ENCODE measurements around the gene KIF3C.

DNA sequence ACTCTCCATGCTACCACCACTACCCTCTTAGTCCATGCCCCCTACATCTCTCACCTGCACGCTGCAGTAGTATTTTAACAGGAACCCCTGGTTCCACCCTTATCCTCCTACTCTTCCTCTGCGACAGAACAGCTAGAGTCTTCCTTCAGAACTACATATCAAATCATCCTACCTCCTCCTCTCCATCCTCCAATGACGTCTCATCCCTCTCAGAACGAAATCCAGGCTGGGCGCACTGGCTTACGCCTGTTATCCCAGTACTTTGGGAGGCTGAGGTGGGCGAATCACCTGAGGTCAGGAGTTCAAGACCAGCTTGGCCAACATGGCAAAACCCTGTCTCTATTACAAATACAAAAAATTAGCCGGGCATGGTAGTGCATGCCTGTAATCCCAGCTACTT is 10.3 kb upstream of the KIF3C start:
- TF ChIP-seq ZFHX2 (tag by site-specific recombination; conservative IDR thresholded peaks at IDR 0.05) (no peak), ZNF660 (tag by site-specific recombination; IDR thresholded peaks at IDR 0.05) (no peak), ZNF324 (tag by site-specific recombination; IDR thresholded peaks at IDR 0.05) (no peak), ZNF654 (tag by site-specific recombination; IDR thresholded peaks at IDR 0.05; ENCODE audit: low read depth) (no peak), ZNF510 (tag by site-specific recombination; IDR thresholded peaks at IDR 0.05; ENCODE audit: insufficient replicate concordance) (no peak), ZNF302 (tag by site-specific recombination; IDR thresholded peaks at IDR 0.05; ENCODE audit: low read depth) (no peak), YY2 (tag by site-specific recombination; IDR thresholded peaks at IDR 0.05) (no peak), ZNF140 (tag by site-specific recombination; IDR thresholded peaks at IDR 0.05) (no peak), ZNF335 (tag by site-specific recombination; conservative IDR thresholded peaks at IDR 0.05) (no peak), ZFP37 (tag by site-specific recombination; IDR thresholded peaks at IDR 0.05) (no peak), GLIS2 (tag by site-specific recombination; IDR thresholded peaks at IDR 0.05) (no peak)
- TF ChIP-seq, protein P1, sequence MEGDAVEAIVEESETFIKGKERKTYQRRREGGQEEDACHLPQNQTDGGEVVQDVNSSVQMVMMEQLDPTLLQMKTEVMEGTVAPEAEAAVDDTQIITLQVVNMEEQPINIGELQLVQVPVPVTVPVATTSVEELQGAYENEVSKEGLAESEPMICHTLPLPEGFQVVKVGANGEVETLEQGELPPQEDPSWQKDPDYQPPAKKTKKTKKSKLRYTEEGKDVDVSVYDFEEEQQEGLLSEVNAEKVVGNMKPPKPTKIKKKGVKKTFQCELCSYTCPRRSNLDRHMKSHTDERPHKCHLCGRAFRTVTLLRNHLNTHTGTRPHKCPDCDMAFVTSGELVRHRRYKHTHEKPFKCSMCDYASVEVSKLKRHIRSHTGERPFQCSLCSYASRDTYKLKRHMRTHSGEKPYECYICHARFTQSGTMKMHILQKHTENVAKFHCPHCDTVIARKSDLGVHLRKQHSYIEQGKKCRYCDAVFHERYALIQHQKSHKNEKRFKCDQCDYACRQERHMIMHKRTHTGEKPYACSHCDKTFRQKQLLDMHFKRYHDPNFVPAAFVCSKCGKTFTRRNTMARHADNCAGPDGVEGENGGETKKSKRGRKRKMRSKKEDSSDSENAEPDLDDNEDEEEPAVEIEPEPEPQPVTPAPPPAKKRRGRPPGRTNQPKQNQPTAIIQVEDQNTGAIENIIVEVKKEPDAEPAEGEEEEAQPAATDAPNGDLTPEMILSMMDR (tag by site-specific recombination; IDR thresholded peaks at IDR 0.05): no peak
- TF ChIP-seq, protein P2, sequence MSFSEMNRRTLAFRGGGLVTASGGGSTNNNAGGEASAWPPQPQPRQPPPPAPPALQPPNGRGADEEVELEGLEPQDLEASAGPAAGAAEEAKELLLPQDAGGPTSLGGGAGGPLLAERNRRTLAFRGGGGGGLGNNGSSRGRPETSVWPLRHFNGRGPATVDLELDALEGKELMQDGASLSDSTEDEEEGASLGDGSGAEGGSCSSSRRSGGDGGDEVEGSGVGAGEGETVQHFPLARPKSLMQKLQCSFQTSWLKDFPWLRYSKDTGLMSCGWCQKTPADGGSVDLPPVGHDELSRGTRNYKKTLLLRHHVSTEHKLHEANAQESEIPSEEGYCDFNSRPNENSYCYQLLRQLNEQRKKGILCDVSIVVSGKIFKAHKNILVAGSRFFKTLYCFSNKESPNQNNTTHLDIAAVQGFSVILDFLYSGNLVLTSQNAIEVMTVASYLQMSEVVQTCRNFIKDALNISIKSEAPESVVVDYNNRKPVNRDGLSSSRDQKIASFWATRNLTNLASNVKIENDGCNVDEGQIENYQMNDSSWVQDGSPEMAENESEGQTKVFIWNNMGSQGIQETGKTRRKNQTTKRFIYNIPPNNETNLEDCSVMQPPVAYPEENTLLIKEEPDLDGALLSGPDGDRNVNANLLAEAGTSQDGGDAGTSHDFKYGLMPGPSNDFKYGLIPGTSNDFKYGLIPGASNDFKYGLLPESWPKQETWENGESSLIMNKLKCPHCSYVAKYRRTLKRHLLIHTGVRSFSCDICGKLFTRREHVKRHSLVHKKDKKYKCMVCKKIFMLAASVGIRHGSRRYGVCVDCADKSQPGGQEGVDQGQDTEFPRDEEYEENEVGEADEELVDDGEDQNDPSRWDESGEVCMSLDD (tag by site-specific recombination; IDR thresholded peaks at IDR 0.05): no peak
- TF ChIP-seq, protein P3, sequence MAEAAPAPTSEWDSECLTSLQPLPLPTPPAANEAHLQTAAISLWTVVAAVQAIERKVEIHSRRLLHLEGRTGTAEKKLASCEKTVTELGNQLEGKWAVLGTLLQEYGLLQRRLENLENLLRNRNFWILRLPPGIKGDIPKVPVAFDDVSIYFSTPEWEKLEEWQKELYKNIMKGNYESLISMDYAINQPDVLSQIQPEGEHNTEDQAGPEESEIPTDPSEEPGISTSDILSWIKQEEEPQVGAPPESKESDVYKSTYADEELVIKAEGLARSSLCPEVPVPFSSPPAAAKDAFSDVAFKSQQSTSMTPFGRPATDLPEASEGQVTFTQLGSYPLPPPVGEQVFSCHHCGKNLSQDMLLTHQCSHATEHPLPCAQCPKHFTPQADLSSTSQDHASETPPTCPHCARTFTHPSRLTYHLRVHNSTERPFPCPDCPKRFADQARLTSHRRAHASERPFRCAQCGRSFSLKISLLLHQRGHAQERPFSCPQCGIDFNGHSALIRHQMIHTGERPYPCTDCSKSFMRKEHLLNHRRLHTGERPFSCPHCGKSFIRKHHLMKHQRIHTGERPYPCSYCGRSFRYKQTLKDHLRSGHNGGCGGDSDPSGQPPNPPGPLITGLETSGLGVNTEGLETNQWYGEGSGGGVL (tag by site-specific recombination; IDR thresholded peaks at IDR 0.05): no peak

All from HEK293 (cell line).